Astrocyte of the cerebellum (primary cell): ENCODE data around the gene CCDC34.
"Not testable (repeated sequence)": the region's sequence is repeated elsewhere in the genome, so short reads cannot be mapped to it uniquely, and the experiment has no call there.

Source experiments
- DNase-seq: peaks from one replicate; pipeline ENCODE4 v3.0.0-alpha.2; 2011; ENCODE audit warnings: low read depth
- H3K4me3 ChIP-seq: 2 replicates; pipeline ENCODE4 v1.5.1; 2011; ENCODE audit warnings: mild to moderate bottlenecking, low read depth, low read length, moderate library complexity
- in situ Hi-C: cut with HindIII; loops from 2 replicates; pipeline ENCODE4 v1.10.0; 2017; ENCODE audit warnings: low sequenced_read_pairs
- TF ChIP-seq, protein P1 (sequence below): IDR thresholded peaks from 2 replicates; pipeline ENCODE4 v1.5.1; 2012; ENCODE audit warnings: low read length, low read depth, moderate library complexity, mild to moderate bottlenecking; ENCODE audit errors: missing control alignments

The CCDC34 gene

DNA sequence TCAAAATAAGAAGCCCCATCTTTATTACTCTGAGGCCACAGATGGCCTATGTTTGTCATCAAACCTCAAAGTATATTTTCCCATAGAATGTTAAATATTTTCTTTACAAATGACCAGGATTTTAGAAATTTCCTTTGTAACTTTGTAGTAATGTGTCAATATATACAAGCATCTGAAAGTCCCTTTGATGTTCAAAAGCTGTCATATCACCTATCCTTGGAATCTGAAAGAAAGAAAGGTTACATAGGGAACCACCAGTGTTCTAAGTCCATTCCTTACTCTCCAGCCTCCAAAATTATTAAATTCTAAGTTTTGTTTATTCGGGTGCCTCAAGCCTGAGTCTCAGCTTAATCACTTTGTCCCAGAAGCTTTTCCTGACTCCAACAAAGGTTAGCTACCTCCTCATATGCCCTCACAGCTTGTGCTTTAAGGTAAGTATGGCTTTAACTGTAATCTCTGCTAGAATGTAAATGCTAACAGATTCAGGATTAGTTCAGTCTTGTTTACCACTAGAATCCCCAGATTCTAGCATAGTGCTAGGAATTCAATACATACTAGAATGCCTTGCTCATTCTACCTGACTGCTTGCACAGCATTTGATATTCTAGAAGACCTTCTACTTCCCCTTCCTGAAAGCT, 32.3 kb downstream of the CCDC34 start:
- DNase-seq, result no peak
- TF ChIP-seq, protein P1, sequence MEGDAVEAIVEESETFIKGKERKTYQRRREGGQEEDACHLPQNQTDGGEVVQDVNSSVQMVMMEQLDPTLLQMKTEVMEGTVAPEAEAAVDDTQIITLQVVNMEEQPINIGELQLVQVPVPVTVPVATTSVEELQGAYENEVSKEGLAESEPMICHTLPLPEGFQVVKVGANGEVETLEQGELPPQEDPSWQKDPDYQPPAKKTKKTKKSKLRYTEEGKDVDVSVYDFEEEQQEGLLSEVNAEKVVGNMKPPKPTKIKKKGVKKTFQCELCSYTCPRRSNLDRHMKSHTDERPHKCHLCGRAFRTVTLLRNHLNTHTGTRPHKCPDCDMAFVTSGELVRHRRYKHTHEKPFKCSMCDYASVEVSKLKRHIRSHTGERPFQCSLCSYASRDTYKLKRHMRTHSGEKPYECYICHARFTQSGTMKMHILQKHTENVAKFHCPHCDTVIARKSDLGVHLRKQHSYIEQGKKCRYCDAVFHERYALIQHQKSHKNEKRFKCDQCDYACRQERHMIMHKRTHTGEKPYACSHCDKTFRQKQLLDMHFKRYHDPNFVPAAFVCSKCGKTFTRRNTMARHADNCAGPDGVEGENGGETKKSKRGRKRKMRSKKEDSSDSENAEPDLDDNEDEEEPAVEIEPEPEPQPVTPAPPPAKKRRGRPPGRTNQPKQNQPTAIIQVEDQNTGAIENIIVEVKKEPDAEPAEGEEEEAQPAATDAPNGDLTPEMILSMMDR, result no peak
- no peak overlapping the region for H3K4me3 ChIP-seq
- in situ Hi-C loops, result no loop called here

GRCh38 chr11:27329867-27330632, 33.0 kb downstream of the CCDC34 start:
- in situ Hi-C loops, result no loop called here
- H3K4me3 ChIP-seq, result no peak overlapping the region
- no peak for DNase-seq
- TF ChIP-seq, protein P1, result no peak

- no peak overlapping the region for H3K4me3 ChIP-seq
- no peak for DNase-seq
- TF ChIP-seq, protein P1, result no peak
- in situ Hi-C loops, result no loop called here
Observed at GRCh38 chr11:27328614-27329013, 34.4 kb downstream of the CCDC34 start.

- DNase-seq, in situ Hi-C loops, H3K4me3 ChIP-seq: not testable (repeated sequence)
Observed at GRCh38 chr11:27327064-27327463, 36.0 kb downstream of the CCDC34 start.

GRCh38 chr11:27322196-27322595, 40.8 kb downstream of the CCDC34 start:
- in situ Hi-C loops, H3K4me3 ChIP-seq, DNase-seq: not testable (repeated sequence)

DNA sequence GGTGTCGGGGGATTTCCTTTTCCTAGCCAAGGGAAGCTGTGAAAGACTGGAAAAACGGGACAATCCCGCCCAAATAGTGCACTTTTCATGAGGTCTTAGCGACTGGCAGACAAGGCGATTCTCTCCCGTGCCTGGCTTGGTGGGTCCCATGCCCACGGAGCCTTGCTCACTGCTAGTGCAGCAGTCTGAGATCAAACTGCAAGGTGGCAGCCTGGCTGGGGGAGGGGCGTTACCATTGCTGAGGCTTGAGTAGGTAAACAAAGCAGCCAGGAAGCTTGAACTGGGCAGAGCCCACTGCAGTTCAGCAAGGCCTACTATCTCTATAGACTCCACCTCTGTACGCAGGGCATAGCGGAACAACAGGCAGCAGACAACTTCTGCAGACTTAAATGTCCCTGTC, 41.7 kb downstream of the CCDC34 start:
- in situ Hi-C loops, DNase-seq, H3K4me3 ChIP-seq: not testable (repeated sequence)

- no peak overlapping the region for H3K4me3 ChIP-seq
- in situ Hi-C loops, result no loop called here
- DNase-seq, result no peak
- TF ChIP-seq, protein P1, result no peak
Observed at GRCh38 chr11:27319072-27319471, 43.9 kb downstream of the CCDC34 start.

- in situ Hi-C loops, result no loop called here
- TF ChIP-seq, protein P1, result no peak
- DNase-seq, result no peak
- no peak overlapping the region for H3K4me3 ChIP-seq
Observed at GRCh38 chr11:27317751-27318150, 45.3 kb downstream of the CCDC34 start.
